Measurements from ENCODE around the gene FAM120AOS.

GRCh38 chr9:93431539-93432105 is 21.8 kb downstream of the FAM120AOS start:
- no peak for TF ChIP-seq NR3C1 (IDR thresholded peaks at IDR 0.05)
- TF ChIP-seq SMC3 (IDR thresholded peaks at IDR 0.05), result no peak
- no peak for TF ChIP-seq RCOR1 (IDR thresholded peaks at IDR 0.05; ENCODE audit: low read depth, low read length)
- no peak for TF ChIP-seq MAZ (IDR thresholded peaks at IDR 0.05; ENCODE audit: borderline replicate concordance, low read depth, low read length)
- TF ChIP-seq CTCF (IDR thresholded peaks at IDR 0.05), result no peak
- TF ChIP-seq ZFP36 (IDR thresholded peaks at IDR 0.05; ENCODE audit: borderline replicate concordance, partially characterized antibody), result no peak
- TF ChIP-seq RAD21 (conservative IDR thresholded peaks at IDR 0.05 in 1 of 2, IDR thresholded peaks at IDR 0.05 in 1 of 2), result no peak
- no peak for TF ChIP-seq TP53 (CRISPR knock-in tag; IDR thresholded peaks at IDR 0.05)
- TF ChIP-seq POLR2A (IDR thresholded peaks at IDR 0.05; ENCODE audit: low read length), result no peak
- no peak for TF ChIP-seq POLR2AphosphoS2 (conservative IDR thresholded peaks at IDR 0.05; ENCODE audit: low read length)
- TF ChIP-seq ESRRA (IDR thresholded peaks at IDR 0.05; ENCODE audit: borderline replicate concordance, low read length), result no peak
- TF ChIP-seq KDM5A (IDR thresholded peaks at IDR 0.05), result no peak
